Thyroid gland (tissue), 4 donors: ENCODE results near the gene GALNT2.

Experiments
- CTCF ChIP-seq, 6 experiments: fragments of 200-600 bp in 3 of 6; fragments of 450-650 bp in 3 of 6; sonication (generic) in 3 of 6; IDR thresholded peaks; one replicate each; pipeline ENCODE4 v1.5.1; 2016 to 2019; ENCODE audit warnings: antibody characterized with exemption in 6 of 6, mild to moderate bottlenecking in 2 of 6, inconsistent platforms in 1 of 6, moderate library complexity in 1 of 6
- POLR2A ChIP-seq, 2 donors: fragments of 450-650 bp; IDR thresholded peaks; one replicate each; pipeline ENCODE4 v1.6.1; 2017; ENCODE audit warnings: antibody characterized with exemption in 2 of 2, mild to moderate bottlenecking in 2 of 2, moderate library complexity in 1 of 2

DNA sequence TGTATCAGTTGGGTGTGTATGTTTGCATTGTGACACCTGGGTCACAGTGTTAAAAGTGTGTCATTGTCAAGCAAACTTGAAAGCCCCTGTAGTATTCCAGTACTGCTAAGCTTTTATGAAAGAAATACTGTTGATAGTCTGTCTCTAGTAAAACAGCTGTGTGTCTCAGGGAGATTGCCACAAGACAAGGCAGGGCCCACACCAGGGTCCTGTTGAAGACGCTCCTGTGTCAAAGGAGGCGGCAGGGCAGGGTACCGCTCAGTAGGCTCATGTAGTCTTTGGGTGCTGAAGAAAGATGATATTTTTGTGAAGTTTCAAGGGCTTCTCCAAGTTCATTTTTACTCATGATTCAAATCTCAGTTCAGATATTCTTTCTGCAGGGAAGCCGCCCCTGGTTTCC, 132.5 kb downstream of the GALNT2 start:
- no peak for TF ChIP-seq CTCF (IDR thresholded peaks at IDR 0.05)
- no peak for TF ChIP-seq POLR2A (IDR thresholded peaks at IDR 0.05)
